Uterus (tissue), 4 donors: ENCODE data around the gene CEP89. TPM values are rescaled to one million over a fixed set of nuclear protein-coding genes. Genes with fewer than 3 reads are reported as not detected.

Source experiments
- DNase-seq, 2 donors: peaks; one replicate each; pipeline ENCODE4 v3.0.0-alpha.2; 2019 to 2020
- H3K27ac ChIP-seq, 2 donors: fragments of 200-600 bp; sonication (generic); 1 replicate in 1 of 2; 2 replicates in 1 of 2; pipeline ENCODE4 v1.5.1; 2016 to 2018
- H3K27me3 ChIP-seq, 2 donors: fragments of 200-600 bp; sonication (generic); one replicate each; pipeline ENCODE4 v1.5.1; 2018 to 2019; ENCODE audit warnings: control low read depth in 1 of 2
- H3K36me3 ChIP-seq, 2 donors: fragments of 200-600 bp; sonication (generic); one replicate each; pipeline ENCODE4 v1.5.1; 2019; ENCODE audit warnings: control low read depth in 1 of 2
- H3K4me1 ChIP-seq, 2 donors: fragments of 200-600 bp; sonication (generic); one replicate each; pipeline ENCODE4 v1.5.1; 2018 to 2019; ENCODE audit warnings: control low read depth in 1 of 2
- H3K4me3 ChIP-seq, 2 donors: fragments of 200-600 bp; sonication (generic); 1 replicate in 1 of 2; 2 replicates in 1 of 2; pipeline ENCODE4 v1.5.1; 2018 to 2019; ENCODE audit warnings: mild to moderate bottlenecking in 1 of 2
- H3K9me3 ChIP-seq, 2 donors: fragments of 200-600 bp; sonication (generic); one replicate each; pipeline ENCODE4 v1.5.1; 2019; ENCODE audit warnings: control low read depth in 1 of 2
- CTCF ChIP-seq, 4 experiments: fragments of 200-600 bp in 2 of 4; fragments of 450-650 bp in 2 of 4; sonication (generic) in 2 of 4; IDR thresholded peaks; one replicate each; pipeline ENCODE4 v1.5.1; 2016 to 2019; ENCODE audit warnings: antibody characterized with exemption in 4 of 4, mild to moderate bottlenecking in 2 of 4, moderate library complexity in 1 of 4
- POLR2A ChIP-seq, 2 donors: fragments of 450-650 bp; IDR thresholded peaks; one replicate each; pipeline ENCODE4 v1.6.1; 2016; ENCODE audit warnings: antibody characterized with exemption in 2 of 2, mild to moderate bottlenecking in 1 of 2, moderate library complexity in 1 of 2
- intact Hi-C: fragments of 100-400 bp; cut with DNase I; formaldehyde crosslinking; loops from one replicate; pipeline ENCODE4 v1.15.1; 2023; ENCODE audit warnings: low total_unique reads
- total RNA-seq, 4 donors: library from RNA; depleted of rRNA in 3 of 4; stranded (reverse); fragments of >200 nt in 3 of 4; gene quantifications; one replicate each; pipeline versions ENCODE4 v1.1.0 to v1.2.4, GENCODE V29; 2014 to 2023
- donor health status: DM: yes; HTN: yes; CAD: no.

Gene CEP89
- total RNA-seq, 4 donors from 2014 or later, result 5.1 to 29.2 (median 10.6) TPM

DNA sequence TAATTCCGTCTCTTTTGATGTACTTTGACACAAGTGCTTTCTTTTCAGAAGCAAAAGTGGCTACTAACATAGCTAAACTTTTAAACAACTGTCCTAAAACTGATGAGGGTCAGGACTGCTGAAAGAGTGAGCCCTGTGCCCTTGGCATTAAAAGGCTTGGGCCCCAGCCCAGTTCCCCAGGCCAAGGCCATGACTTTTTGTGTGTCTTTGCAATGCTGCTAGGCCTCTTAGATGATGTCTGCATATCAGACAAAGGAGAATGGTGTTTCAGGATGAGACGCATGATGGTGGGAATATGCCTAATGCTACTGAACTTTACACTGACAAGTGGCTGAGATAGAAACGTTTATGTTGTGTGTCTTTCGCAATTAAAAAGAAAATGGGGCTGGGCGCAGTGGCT lies 140.1 kb downstream of the CEP89 start:
- H3K4me3 ChIP-seq, result no peak overlapping the region
- no peak for DNase-seq
- no peak overlapping the region for H3K27ac ChIP-seq
- no peak for TF ChIP-seq POLR2A (IDR thresholded peaks at IDR 0.05)
- TF ChIP-seq CTCF (IDR thresholded peaks at IDR 0.05), result no peak
- no peaks in the 10 kb centered on the region for H3K9me3 ChIP-seq
- no peaks in the 10 kb centered on the region for H3K27me3 ChIP-seq
- H3K4me1 ChIP-seq, result no peaks in the 10 kb centered on the region
- intact Hi-C loops, result no loop called here
- no peaks in the 10 kb centered on the region for H3K36me3 ChIP-seq

DNA sequence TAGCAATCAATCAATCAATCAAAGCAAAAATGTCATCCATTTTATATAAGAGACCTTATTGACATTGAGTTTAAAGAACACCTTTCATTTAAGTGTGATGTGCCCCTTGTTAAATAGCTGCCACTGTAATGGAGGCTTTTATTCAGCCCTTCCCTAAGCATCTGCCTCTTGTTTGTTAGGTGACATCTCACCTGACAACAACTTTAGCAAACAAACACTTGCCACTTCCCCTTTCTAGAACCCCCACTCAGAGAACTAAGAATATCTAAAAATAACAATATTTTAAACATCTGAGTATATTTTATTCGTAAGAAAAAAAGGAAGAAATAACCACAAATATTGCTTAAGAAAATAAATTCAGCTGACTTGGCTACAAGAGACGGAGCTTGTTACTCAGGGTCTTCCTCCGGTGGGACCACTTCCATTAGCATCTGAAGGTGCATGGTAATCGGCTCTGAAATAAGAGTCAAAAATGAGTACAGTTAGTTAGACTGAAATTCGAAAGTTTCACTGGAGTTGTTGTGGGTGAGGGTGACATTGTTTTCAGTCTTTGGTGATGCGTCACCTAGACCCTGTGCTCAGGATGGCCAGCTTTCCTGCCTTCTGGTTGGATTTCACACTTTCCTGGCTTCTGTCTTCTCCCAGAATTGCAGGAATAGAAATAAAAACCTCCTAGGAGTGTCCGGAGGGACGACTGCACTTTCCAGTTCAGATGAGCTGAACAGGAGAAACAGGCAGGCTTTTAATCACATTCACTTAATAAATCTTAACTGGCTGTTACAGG lies 141.3 kb downstream of the CEP89 start:
- Histone ChIP-seq H3K27me3 (no peaks in the 10 kb centered on the region), H3K27ac (no peak overlapping the region), H3K9me3 (no peaks in the 10 kb centered on the region), H3K4me3 (no peak overlapping the region), H3K4me1 (no peaks in the 10 kb centered on the region), H3K36me3 (no peaks in the 10 kb centered on the region)
- no peak for DNase-seq
- TF ChIP-seq CTCF (IDR thresholded peaks at IDR 0.05) (no peak), POLR2A (IDR thresholded peaks at IDR 0.05) (no peak)
- intact Hi-C loops, result no loop called here

GRCh38 chr19:32829345-32829896 lies 142.3 kb downstream of the CEP89 start:
- no peaks in the 10 kb centered on the region for H3K4me1 ChIP-seq
- no peaks in the 10 kb centered on the region for H3K36me3 ChIP-seq
- H3K27me3 ChIP-seq, result no peaks in the 10 kb centered on the region
- H3K9me3 ChIP-seq, result no peaks in the 10 kb centered on the region
- DNase-seq, result no peak
- intact Hi-C loops, result no loop called here
- no peak overlapping the region for H3K4me3 ChIP-seq
- H3K27ac ChIP-seq, result no peak overlapping the region
- TF ChIP-seq CTCF (IDR thresholded peaks at IDR 0.05), result no peak
- TF ChIP-seq POLR2A (IDR thresholded peaks at IDR 0.05), result no peak

DNA sequence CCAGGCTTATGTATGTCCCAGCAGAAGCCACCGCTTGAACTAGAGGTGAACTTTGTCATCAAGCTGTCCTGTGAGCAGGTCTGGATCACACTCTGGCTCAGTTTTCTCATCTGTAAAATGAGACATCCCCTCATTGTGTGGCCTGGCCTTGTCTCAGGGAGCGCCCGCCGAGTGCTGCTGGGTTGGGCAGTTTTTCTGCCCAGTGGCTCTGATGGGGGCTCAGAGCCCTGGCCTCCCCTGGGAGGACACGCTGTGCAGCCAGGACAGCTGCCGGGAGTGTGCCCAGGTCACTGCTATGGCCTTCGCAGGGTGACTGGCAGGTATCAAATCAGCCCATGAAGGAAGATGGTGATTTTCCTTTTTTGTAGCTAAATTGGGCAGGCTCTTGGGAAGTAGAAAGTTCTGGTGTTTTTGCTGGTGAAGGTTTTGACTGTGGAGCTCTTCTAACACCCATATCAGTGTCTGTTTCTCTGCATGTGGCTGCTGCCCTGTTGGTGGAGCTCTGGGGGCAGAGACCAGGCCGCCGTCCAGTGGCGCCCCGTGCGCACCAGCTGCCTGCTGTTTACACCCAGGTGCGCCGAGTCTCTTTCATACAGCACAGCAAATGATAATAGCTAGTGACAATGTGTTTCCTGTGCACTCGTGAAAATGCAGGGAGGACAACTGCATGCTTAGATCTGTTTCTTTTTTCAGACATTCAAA lies 143.0 kb downstream of the CEP89 start:
- Histone ChIP-seq H3K36me3 (no peaks in the 10 kb centered on the region), H3K9me3 (no peaks in the 10 kb centered on the region), H3K27ac (no peak overlapping the region), H3K4me1 (no peaks in the 10 kb centered on the region), H3K4me3 (no peak overlapping the region), H3K27me3 (no peaks in the 10 kb centered on the region)
- intact Hi-C loops, result no loop called here
- DNase-seq, result no peak
- TF ChIP-seq CTCF (IDR thresholded peaks at IDR 0.05) (no peak), POLR2A (IDR thresholded peaks at IDR 0.05) (no peak)

- H3K27ac ChIP-seq, result no peak overlapping the region
- no peaks in the 10 kb centered on the region for H3K4me1 ChIP-seq
- no peak for DNase-seq
- TF ChIP-seq CTCF (IDR thresholded peaks at IDR 0.05) (no peak), POLR2A (IDR thresholded peaks at IDR 0.05) (no peak)
- intact Hi-C loops, result no loop called here
- H3K4me3 ChIP-seq, result no peak overlapping the region
- no peaks in the 10 kb centered on the region for H3K36me3 ChIP-seq
- no peaks in the 10 kb centered on the region for H3K27me3 ChIP-seq
- no peaks in the 10 kb centered on the region for H3K9me3 ChIP-seq
These were observed 143.6 kb downstream of the CEP89 start for GRCh38 chr19:32828139-32828538.
